GM18907 (cell line): ENCODE results near the gene SPATS2.
"Not testable (repeated sequence)": the region's sequence is repeated elsewhere in the genome, so short reads cannot be mapped to it uniquely, and the experiment has no call there.

Experiments used
- ATAC-seq: cut with Tn5 transposase; IDR thresholded peaks from one replicate; pipeline ENCODE4 v1.9.1; 2021; ENCODE audit warnings: mild to moderate bottlenecking, moderate library complexity; ENCODE audit not compliant: unreplicated experiment

SPATS2 gene

GRCh38 chr12:49403971-49404450 is 36.7 kb downstream of the SPATS2 start:
- ATAC-seq, result no peak

DNA sequence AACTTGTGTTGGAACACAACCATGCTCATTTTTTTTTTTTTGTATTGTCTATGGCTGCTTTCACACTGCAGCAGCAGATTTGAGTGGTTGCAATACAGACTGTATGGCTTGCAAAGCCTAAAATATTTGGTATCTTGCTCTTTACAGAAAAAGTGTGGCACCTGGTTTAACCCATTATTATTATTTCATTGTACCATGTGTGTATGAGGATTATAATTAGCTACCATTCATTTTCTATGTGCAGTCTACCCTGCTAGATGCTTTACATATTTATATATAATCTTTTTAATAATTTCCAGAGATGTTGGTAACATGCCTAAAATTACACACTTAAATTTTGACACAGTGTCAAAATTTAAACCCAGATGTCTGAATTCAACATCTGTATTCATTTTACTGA is 37.7 kb downstream of the SPATS2 start:
- no peak for ATAC-seq

- no peak for ATAC-seq
Observed at GRCh38 chr12:49410818-49411217, 43.6 kb downstream of the SPATS2 start.

GRCh38 chr12:49413010-49413409 is 45.7 kb downstream of the SPATS2 start:
- no peak for ATAC-seq

- no peak for ATAC-seq
Observed at GRCh38 chr12:49413796-49414195, 46.5 kb downstream of the SPATS2 start.

DNA sequence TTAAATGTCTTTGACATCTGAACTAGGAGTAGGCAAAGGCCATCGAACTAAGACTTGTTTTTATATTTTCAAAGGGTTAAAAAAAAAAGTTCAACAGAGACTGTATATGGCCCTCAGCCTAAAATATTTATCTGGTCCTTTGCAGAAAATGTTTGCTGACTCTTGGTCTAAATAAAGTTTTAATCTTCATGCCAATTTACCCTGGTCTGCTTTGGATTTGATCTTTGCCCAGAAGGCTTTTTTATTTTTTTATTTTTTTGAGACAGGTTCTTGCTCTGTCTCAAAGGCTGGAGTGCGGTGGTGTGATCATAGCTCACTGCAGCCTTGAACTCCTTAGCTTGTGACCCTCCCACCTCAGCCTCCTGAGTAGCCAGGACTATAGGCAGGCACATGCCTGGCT is 47.1 kb downstream of the SPATS2 start:
- no peak for ATAC-seq

- no peak for ATAC-seq
Observed at GRCh38 chr12:49415521-49415970, 48.3 kb downstream of the SPATS2 start.

DNA sequence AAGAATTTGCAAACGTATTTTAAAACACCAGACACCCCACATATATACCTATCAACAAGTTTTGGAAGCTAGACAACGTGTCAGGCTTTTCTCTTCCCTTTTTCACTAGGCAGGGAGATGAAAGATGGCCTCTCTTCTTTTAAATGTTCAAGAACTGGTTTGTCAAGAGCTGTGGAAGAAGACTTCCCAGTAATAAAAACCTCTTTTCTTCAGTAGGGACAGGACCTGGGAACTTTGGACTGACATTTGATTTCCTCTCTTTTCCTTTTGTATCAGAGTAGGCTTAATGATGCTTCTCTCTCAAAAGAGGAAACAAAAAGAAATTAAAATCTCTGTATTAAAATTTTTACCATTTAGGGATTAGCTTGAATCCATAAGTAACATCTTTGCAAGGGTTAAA is 49.6 kb downstream of the SPATS2 start:
- ATAC-seq, result no peak

DNA sequence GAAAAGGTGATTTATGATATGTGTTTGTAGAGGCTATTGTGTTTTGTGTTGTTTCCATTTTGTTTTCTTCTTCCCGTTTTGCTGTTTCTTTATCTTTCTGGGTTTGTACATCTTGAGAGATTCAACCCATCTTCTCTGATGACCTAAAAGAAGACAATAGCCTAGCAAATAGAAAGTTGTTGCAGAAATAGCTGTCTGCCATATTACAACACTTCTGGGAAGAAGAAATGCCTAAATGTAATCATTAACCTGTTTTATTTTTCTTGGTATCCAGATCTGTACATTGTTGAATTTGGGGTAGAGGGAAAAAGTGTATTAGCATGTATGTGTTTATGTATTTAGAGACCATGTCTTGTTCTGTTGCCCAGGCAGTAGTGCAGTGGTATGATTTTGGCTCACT is 50.3 kb downstream of the SPATS2 start:
- no peak for ATAC-seq

GRCh38 chr12:49420556-49420955 is 53.3 kb downstream of the SPATS2 start:
- ATAC-seq, result no peak

GRCh38 chr12:49422114-49422513 is 54.9 kb downstream of the SPATS2 start:
- ATAC-seq, result no peak

GRCh38 chr12:49428793-49429192 is 61.5 kb downstream of the SPATS2 start:
- peak; percentile 32 for ATAC-seq

DNA sequence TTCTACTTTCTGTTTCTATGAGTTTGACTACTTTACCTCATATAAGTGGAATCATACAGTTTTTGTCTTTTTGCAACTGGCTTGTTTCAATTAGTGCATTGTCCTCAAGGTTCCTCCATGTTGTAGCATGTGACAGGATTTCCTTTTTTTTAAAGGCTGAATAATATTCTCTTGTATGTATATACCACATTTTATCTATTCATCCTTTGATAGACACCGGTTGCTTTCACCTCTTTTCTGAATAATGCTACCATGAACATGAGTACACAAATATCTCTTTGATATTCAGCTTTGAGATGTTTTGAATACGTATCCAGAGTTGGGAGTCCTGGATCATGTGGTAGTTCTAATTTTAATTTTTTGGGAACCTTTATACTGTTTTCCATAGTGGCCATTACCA is 65.4 kb downstream of the SPATS2 start:
- ATAC-seq, result no peak

DNA sequence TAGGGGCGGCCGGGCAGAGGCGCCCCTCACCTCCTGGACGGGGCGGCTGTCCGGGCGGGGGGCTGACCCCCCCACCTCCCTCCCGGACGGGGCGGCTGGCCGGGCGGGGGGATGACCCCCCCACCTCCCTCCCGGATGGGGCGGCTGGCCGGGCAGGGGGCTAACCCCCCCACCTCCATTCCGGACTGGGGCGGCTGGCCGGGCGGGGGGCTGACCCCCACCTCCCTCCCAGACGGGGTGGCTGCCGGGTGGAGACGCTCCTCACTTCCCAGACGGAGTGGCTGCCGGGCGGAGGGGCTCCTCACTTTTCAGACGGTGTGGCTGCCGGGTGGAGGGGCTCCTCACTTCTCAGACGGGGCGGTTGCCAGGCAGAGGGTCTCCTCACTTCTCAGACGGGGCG is 69.5 kb downstream of the SPATS2 start:
- not testable (repeated sequence) for ATAC-seq

- ATAC-seq, result no peak
Observed at GRCh38 chr12:49439042-49439441, 71.8 kb downstream of the SPATS2 start.

GRCh38 chr12:49440035-49440434 is 72.8 kb downstream of the SPATS2 start:
- ATAC-seq, result no peak

DNA sequence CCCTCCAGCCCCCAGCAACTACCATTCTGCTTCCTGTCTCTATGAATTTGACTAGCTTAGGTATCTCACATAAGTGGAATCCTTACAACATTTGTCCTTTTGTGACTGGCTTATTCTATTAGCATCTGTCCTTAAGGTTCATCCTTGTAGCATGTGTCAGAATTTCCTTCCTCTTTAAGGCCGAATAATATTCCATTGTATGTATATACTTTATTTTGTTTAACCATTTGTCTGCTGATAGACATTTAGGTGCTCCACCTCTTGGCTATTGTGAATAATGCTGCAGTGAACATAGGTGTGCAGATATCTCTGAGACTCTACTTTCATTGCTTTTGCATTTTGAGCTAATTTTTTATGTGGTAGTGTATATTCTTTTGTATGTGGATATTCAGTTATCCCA is 75.7 kb downstream of the SPATS2 start:
- ATAC-seq, result no peak

DNA sequence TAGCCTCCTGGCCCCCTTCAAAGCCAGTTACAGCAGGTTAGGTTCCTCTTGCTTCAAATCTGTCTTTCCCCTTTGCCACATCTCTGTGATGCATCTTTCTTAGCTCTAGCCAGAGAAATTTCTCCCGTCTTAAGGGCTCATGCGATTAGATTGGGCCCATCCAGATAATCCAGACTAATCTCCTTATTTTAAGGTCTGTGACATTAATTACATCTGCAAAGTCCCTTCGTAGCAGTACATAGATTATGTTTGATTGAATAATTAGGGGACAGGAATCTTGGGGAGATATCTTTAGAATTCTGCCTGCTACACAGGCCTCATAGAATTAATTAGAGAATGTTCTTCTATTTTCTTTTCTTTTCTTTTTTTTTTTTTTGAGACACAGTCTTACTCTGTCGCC is 79.3 kb downstream of the SPATS2 start:
- ATAC-seq, result no peak

DNA sequence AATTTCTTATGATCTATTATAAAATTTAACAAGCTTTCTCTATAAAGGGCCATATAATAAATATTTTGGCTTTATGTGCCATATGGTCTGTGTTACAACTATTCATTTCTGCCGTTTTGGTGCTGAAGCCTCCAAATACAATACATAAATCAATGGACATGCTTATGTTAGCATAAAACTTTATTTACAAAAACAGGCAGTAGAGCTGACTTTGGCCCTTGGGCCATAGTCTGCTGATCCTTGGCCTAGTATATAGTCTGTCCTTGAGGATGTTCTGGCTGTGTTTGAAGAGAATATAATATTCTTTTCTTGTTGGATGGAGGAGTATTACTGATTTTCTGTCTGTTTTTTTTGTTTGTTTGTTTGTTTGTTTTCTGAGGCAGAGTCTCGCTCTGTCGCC is 81.6 kb downstream of the SPATS2 start:
- ATAC-seq, result no peak

DNA sequence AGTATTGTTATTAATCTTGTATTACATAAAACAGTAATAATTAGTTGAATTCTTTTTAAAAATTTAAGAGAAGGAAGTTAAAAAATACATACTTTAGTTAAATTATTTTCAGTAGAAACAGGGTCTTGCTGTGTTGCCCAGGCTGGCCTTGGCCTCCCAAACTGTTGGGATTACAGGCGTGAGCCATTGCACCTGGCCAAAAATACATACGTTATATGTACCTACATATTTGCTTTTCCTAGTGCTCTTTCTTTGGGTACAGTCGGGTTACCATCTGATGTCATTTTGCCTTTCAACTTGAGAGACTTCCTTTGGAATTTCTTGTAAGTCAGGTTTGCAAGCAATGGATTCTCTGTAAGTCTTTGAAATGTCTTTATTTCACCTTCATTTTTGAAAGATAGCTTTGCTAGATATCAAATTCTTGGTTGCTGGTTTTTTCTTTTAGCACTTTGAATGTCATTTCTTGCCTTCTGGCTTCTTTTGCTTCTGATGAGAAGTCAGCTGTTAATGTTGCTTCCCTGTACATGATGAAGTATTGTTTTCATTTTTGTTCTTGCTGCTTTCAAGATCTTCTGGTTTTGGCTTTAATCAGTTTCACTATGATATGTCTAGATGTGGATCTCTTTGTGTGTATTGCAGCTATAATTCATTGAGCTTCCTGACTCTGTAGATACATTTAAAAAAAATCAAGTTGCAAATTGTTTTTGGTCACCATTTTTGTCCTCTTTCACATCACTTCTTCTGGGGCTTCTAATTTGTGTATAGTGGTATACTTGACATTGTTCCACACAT is 84.4 kb downstream of the SPATS2 start:
- peak; percentile 65 for ATAC-seq

DNA sequence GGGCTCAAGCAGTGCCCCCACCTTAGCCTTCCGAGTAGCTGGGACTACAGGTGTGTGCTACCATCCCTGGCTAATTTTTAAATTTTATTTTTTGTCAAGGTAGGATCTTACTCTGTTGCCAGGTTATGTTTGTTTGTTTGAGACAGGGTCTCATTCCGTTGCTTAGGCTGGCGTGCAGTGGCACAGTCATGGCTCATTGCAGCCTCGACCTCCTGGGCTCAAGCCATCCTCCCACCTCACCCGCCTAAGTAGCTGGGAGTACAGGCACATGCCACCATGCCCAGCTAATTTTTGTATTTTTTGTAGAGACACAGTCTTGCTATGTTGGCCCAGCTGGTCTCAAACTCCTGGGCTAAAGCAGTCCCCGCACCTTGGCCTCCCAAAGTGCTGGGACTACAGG is 88.2 kb downstream of the SPATS2 start:
- no peak for ATAC-seq

DNA sequence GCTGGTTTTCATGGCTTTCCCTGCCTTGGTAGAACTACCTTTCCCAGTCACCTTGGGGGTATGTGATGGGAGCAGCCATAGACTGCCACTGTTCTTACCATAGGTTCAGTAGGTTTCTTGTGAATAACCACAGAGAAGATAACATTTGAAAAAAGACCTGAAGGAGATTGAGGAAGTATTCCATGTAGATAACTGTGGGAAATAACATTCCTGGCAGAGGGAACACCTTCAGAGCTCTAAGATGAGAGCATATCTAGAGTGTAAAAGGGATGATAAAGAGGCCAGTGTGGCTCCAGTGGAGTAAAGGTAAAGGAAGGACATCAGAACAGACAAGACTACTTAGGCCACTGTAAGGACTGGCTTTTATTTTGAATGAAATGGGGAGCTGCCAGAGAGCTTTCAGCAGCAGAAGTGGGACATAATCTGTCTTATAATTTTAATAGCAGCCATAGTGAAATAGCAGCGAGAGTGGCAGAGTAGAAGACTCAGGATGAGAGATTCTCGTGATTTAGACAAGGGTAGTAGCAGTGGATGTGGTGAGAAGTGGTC is 88.9 kb downstream of the SPATS2 start:
- no peak for ATAC-seq

DNA sequence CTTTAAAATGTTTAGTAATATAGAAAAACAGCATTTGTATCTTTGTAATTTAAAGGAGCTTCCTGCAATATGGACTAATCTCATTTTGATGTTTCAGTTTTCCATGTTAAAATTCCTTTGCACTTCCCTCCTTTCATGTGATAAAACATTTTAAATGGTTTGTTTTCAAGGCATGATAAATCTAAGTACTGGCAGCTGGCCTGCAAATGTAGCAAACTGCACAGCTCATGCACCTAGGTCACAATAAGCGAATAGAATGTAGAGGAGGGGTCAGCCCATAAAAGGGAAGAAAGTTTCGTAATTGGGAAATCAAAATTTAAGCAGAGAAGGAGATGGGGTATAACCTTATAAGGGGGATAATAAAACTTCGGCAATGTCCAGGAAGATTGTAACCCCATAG is 91.6 kb downstream of the SPATS2 start:
- no peak for ATAC-seq
